ENCODE results near the gene NEUROG1. TPM values are rescaled to one million over a fixed set of nuclear protein-coding genes. Genes with fewer than 3 reads are reported as not detected.

The NEUROG1 gene
- total RNA-seq (2014; rRNA removed; shearing (Covaris generic)) = not detected in 2 replicates

- no peak for DNase-seq (ENCODE audit: low spot score)
Measured at GRCh38 chr5:135535820-135536801, at the start of gene NEUROG1. NEUROG1 (minus strand) TSS chr5:135535964; CDS start chr5:135535690, 274 bp downstream.

- DNase-seq (ENCODE audit: low spot score) = no peak
Measured at GRCh38 chr5:135584918-135585317, 49.2 kb upstream of the NEUROG1 start.

GRCh38 chr5:135584276-135584675, 48.5 kb upstream of the NEUROG1 start:
- DNase-seq (ENCODE audit: low spot score) = no peak

GRCh38 chr5:135582099-135582781, 46.5 kb upstream of the NEUROG1 start:
- no peak for DNase-seq (ENCODE audit: low spot score)

GRCh38 chr5:135578685-135579341, 43.0 kb upstream of the NEUROG1 start, which contains the start of gene CXCL14:
CXCL14 (minus strand) TSS chr5:135578991; CDS start chr5:135578778, 213 bp downstream.
- no peak for DNase-seq (ENCODE audit: low spot score)

- no peak for DNase-seq (ENCODE audit: low spot score)
Measured at GRCh38 chr5:135578305-135578684, 42.5 kb upstream of the NEUROG1 start.

- no peak for DNase-seq (ENCODE audit: low spot score)
Measured at GRCh38 chr5:135577421-135577820, 41.7 kb upstream of the NEUROG1 start.

GRCh38 chr5:135576075-135576599, 40.4 kb upstream of the NEUROG1 start:
- peak; percentile 9 for DNase-seq (ENCODE audit: low spot score)

- no peak for DNase-seq (ENCODE audit: low spot score)
Measured at GRCh38 chr5:135574493-135574892, 38.7 kb upstream of the NEUROG1 start.

- no peak for DNase-seq (ENCODE audit: low spot score)
Measured at GRCh38 chr5:135571902-135572301, 36.1 kb upstream of the NEUROG1 start.

GRCh38 chr5:135571066-135571609, 35.4 kb upstream of the NEUROG1 start:
- DNase-seq (ENCODE audit: low spot score) = no peak

GRCh38 chr5:135570453-135570764, 34.6 kb upstream of the NEUROG1 start:
- DNase-seq (ENCODE audit: low spot score) = no peak

- DNase-seq (ENCODE audit: low spot score) = peak; percentile 41
Measured at GRCh38 chr5:135569755-135570452, 34.1 kb upstream of the NEUROG1 start.

GRCh38 chr5:135568923-135569360, 33.2 kb upstream of the NEUROG1 start:
- no peak for DNase-seq (ENCODE audit: low spot score)

GRCh38 chr5:135568246-135568645, 32.5 kb upstream of the NEUROG1 start:
- no peak for DNase-seq (ENCODE audit: low spot score)

GRCh38 chr5:135567661-135568060, 31.9 kb upstream of the NEUROG1 start:
- DNase-seq (ENCODE audit: low spot score) = no peak

- DNase-seq (ENCODE audit: low spot score) = no peak
Measured at GRCh38 chr5:135566422-135567400, 30.9 kb upstream of the NEUROG1 start.

GRCh38 chr5:135565725-135566421, 30.1 kb upstream of the NEUROG1 start:
- peak; percentile 49 for DNase-seq (ENCODE audit: low spot score)

GRCh38 chr5:135565266-135565665, 29.5 kb upstream of the NEUROG1 start:
- no peak for DNase-seq (ENCODE audit: low spot score)
